Stimulated activated CD8-positive, alpha-beta memory T cell treated with anti-CD3 and anti-CD28 coated beads, Interleukin-15, amount 100 ng/mL, for 24 hours (primary cell): ENCODE data around the gene SORL1.
"Not testable (repeated sequence)": the region's sequence is repeated elsewhere in the genome, so short reads cannot be mapped to it uniquely, and the experiment has no call there.

Experiments used
- DNase-seq: peaks from one replicate; pipeline ENCODE4 v3.0.0-alpha.2; 2020; ENCODE audit warnings: low read depth

Gene SORL1

DNA sequence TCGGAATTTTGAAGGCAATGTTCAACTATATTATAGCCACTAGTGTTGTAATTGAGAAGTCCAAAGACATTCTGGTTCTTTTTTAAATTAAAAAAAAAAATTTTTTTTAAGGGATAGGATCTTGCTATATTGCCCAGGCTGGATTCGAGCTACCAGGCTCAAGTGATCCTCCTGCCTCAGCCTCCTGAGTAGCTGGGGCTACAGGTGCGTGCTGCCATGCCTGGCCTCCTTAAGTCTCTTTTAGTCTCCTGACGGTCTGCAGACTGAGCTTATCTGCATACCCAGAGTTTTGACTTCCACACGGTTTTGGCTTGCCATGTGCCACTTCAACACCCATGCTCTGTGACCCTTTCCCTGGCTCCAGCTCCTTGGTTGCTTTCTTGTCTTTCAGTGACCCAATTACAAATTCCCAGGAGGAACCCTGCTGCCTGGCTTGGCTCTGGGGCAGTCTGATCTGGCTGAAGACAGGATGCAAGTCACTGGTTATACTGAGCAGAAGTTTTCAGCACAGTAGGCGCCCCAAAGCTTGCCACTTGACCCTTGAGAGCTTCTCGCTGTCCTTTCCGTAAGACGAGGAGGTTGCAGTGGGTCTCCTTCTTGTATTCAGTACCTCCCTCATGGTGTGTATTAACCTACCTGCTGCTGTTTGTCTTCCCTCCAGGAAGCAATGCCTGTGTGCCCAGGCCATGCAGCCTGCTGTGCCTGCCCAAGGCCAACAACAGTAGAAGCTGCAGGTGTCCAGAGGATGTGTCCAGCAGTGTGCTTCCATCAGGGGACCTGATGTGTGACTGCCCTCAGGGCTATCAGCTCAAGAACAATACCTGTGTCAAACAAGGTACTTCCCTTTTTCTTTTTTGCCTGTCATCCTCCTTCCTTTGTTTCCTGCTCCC lies 114.4 kb downstream of the SORL1 start:
- no peak for DNase-seq

DNA sequence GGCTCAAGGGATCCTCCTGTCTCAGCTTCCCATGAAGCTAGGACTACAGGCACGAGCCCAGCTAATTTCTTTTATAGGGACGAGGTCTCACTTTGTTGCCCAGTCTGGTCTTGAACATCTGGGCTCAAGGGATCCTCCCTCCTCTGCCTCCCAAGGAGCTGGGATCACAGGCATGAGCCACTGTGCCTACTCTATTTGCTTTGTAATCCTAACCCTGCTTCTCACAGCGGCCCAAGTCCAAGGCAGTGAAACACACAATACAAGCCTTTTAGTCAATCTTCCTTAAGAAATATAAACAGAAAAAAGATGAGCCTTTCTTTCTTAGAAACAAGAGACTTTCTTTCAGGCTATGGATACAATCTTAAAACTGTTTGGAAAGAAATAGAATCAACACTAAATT lies 115.9 kb downstream of the SORL1 start:
- no peak for DNase-seq

DNA sequence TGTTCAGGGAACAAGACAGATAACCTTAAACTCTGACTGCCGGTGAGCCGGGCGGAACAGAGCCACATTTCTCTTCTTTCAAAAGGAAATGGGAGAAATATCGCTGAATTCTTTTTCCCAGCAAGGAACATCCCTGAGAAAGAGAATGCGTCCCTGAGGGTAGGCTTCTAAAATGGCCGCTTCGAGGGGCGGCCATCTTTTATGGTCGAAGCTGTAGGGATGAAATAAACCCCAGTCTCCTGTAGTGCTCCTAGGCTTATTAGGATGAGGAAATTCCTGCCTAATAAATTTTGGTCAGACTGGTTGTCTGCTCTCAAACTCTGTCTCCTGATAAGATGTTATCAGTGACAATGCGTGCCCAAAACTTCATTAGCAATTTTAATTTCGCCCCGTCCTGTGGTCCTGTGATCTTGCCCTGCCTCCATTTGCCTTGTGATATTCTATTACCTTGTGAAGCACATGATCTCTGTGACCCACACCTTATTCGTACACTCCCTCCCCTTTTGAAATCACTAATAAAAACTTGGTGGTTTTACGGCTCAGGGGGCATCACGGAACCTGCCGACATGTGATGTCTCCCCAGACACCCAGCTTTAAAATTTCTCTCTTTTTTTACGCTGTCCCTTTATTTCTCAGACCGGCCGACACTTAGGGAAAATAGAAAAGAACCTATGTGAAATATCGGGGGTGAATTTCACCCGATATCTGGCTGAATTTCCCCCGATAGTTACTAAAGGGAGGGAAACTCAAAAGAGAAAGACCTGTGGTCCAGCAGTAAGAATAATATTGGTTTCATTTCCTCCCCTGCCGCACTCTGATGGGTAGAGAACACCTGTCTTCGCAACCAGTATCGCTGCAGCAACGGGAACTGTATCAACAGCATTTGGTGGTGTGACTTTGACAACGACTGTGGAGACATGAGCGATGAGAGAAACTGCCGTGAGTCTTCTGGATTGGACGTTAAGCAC lies 117.5 kb downstream of the SORL1 start:
- not testable (repeated sequence) for DNase-seq

DNA sequence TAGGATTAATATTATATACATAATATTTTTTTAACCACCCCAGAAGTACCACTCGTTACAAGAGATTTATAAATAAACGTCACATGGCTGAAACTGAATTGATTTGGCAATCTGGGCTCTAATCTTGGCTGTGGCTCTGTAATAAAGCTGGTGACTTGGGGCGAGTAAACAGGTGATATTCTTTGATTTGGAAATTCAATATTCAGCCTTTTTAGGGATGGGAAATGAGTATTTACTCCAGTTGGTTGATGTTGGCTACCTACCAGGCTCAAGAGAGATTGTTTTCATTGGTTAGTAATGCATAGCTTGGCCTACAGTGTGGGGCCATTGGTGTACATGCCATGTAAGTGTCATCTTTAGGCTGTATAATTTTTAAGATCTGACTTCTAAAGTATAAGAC lies 118.3 kb downstream of the SORL1 start:
- DNase-seq = no peak

DNA sequence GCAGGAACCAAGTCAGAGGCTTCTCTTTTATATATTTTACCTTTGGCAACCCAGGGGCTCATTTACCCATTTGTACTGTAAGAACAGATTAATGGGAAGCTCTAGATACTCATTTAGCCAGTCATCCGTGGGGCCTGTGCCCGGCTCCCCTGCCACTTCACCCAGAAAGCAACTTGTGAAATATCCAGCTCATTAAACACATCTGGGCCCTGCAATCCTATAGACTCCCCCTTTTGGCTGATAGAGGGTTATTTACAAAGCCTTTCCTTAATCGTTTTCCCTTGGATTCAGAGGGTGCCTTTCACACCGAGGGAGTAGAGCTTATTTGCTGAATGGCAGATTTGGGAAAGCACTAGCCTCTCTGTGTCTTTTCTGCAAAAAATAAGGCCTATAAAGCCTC lies 119.4 kb downstream of the SORL1 start:
- DNase-seq = no peak

DNA sequence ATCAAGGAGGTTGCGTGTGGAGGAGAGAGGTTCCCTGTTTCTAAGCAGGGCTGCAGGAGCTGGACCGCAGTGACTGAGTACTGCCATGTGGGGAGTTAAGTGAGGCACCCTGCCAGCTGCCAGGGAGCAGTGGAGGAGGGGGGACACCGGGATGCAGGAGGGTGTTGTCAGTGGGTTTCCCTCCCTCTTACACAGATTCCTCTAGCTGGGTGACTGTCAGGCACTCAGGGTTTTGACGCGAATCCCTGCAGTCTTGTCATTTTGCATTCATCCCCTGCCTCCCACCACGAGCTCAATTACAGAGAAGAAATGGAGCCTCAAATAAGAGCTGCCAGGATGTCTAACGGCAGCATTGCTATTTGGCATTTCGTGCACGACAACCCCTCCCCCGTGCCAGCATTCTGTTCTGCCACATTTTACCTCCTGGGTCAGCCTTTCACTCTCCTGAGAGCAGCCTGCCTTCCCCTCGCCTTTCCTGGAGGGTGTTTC lies 120.5 kb downstream of the SORL1 start:
- no peak for DNase-seq

DNA sequence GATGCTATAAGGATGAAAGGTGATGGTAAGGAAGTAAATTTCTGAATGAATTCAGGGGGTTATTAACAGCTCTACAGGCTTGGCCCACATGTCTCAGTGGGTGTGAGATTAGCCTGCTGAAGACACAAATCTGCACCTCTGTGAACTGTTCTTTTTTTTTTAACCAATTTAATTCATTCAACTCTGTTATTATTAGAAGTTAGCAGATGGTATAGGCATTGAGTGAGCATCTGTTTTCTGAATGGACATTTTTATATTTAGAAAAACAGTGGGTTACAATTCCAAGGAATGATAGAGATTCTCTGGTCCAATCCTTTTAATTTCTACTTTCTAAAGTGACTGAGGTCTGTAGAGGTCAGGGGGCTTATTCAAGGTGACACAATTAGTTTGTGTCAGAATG lies 122.7 kb downstream of the SORL1 start:
- no peak for DNase-seq

DNA sequence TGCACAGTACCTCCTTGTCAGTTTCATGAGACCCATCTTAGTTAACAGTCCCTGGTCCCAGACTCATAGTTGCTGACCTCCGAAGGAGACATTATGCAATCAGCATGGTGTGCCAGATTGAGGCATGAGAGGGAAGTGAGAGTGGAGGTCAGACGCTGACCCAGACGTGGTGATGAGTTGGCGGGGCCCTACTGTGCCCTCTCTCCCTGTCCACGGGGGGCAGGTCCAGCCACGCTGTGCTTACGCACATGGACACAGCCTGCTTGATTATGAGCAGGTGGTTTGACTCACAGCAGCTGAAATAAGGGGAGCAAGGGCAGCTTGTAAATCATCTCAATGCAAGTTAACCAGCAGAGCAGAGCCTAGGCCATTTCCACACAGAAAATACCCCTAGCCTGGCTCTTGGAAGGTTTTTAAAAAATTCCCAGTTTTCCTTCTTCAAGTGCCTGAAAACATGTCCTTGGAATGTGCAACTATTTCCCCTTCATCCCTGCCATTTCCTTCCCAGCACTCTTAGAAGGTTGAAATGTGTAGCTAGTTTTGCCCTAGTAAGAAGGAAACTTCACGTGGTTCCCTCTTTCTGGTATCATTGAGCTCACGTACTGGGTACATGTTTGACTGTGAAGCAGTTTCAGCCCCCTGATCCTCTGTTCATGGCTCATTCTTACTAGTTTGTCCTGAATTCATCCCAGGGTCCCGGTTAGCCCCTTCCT lies 123.3 kb downstream of the SORL1 start:
- DNase-seq = no peak

DNA sequence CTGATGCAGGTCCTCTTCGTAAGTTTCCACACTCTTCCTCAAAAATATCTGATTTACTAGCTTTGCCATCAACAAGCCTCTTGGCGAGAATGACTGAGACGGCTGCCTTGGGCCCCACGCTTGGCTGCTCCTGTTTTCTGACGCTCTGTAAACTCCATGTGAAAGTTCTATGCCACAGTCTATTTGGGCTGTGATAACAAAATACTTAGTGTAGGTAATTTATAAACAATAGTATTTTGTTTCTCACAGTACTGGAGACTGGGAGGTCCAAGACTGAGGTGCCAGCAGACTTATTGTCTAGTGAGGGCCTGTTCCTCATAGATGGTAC lies 123.8 kb downstream of the SORL1 start:
- no peak for DNase-seq

DNA sequence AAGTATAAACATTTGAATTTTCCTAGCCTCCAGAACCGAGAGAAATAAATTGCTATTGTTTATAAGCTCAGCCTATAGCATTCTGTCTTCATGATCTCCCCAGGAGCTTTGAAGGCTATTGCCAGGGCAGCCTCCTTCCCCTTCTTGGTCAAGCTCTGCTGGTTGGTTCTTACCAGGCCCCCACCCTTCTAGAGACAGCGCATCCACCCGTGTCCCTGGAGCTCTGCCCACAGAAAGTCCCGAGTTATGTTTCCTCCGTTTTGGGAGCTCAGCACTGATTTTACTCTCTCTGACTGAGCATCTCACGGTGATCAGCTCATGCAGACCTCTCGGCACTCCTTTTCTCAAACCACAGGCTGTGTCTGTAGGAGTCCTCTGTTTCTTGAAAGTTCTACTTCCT lies 124.4 kb downstream of the SORL1 start:
- DNase-seq = no peak

DNA sequence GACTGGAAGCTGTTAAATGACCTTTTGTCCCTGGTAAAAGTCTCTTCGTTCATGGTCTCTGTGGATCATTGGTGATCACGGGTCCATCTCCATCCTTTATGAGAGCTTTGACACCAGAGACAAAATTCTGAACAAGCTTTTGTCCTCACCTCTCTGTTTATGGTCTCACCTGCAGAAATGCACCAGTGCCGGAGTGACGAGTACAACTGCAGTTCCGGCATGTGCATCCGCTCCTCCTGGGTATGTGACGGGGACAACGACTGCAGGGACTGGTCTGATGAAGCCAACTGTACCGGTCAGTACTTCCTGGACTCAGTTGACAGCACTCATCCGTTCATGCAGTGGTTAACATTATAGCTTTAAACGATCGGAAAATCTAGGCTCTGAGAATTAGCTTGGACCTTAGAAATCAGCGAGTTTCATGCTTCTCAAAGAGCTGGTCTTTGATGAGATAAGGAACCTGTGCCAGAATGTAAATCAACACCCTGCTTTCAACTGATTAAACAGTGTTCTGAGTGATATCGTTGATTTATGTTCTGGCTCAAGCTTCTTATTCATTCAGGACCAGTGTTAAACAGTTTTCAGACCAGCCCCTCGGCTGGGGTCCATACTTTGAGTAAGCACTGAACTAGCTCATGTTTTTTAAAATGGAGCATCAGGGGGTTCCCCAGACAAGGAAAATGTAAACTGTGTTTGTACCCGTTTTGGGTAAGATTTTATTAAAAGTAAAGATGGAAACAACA lies 125.2 kb downstream of the SORL1 start:
- DNase-seq = no peak

DNA sequence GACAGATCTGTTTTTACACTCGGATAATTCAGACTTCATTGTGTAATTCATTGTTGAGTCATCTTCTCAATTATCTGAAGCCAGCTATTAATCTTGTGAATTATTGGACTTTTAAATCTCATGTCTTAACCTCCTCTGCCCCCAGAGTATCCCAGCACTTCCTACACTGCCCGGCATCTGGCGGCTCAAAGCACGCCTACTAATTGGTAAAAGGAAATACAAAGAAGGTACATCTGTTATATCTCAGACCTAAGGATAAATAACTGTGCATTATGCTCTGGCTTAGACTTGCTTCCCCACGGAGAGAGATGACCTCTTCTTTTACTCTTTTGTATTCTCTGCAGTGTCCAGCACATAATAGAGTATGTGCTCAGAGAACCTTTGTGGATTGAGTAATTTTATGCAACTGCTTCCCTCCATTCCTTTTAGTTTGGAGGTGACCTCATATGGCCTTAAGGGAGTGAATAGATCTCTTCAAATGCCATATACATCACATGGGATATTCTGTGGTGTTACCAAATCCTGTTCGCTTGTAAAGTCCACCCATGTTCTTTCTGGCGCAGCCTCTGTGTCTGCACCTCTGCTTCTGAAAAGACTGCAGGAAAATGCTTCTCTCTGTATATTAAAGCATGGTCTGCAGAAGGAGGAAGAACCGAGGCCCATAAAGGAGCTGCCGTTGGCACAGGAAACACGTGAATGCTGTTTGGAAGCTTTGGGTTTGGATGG lies 126.3 kb downstream of the SORL1 start:
- DNase-seq = no peak

DNA sequence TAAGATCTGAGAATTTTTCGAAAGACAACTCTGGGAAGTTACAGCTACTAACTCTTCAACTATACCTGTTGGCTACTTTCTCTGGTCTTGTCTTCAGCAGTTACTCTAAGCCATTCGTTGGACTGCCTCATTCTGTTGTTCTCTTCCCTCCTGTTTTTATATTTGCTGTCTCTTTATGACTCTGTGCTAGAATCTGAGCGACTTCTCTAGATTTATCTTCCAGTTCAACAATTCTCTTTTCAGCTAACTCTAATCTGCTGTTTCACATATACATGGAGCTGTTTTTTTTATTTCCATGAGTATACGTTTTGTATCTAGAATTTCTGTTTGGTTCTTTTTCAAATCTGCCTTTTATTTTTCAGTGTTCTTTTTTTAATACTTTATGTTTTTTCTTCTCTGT lies 128.0 kb downstream of the SORL1 start:
- no peak for DNase-seq

DNA sequence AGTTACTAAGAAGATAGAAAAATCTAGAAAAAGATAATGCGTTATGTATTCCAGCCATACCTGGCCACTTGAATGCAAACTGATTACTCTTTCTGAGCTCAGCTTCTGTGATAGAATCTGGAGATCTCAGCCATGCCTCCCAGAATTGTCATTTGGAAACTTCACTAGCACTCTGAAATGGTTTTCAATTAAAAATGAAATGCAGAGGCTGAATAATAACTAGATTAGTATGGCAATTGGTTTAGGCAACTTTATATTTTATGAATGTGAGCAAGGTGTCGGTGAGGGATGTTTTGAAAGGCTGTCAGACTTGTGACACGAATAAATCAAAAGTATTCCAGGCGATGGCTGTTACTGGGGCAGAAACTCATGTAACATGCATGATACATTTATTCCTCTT lies 129.5 kb downstream of the SORL1 start:
- DNase-seq = no peak

DNA sequence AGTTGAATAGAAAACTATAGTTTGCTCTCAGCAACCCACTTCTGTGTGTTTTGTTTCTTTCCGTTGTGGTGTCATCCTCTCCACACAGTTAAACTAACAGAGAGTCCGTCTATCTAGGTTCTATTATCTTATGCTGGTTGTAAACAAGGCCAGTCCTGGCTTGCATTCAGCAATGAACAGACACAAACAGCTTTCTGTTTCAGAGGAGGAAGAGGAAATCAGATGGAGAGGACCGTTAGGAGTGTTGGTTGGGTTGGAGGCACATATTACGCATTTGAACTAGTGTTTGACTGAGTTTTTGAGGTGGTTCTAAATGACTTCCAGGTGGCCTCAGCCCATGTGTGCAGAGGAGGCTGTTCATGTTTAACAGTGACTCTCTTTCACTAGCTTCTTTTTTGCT lies 130.2 kb downstream of the SORL1 start:
- no peak for DNase-seq

DNA sequence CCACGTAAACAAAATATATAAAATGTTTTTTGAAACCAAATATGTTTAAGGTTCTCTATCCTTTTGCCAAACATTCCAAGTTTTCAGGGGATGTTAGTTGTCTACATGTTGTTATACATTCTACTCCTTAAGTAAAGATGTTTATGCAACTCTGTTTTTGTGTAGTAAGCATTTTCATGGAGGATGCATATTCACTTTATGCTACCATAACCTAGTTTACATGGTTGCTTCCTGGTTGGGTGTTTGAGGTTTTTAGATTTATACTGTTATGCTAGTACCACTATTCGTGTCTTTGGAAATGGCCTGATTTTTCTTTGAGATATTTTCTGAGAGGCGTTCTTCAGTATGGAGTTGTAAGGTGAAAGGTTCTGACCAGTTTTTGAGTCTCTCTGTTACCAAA lies 131.7 kb downstream of the SORL1 start:
- DNase-seq = no peak

DNA sequence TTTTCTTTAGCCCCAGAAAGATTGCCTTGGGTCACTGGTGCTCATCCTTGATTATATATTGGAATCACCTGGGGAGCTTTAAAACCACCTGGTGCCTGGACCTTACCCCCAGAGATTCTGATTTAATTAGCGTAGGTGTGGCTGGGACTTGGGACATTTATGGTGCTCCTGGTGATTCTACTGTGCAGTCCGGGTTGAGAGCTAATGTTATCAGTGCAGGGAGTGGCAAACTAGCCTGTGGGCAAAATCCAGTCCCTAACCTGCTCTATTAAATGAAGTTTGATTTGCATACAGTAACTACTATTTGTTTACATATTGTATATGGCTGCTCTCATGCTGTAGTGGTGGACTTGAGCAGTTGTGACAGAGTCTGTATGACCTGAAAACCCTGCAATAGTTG lies 134.6 kb downstream of the SORL1 start:
- no peak for DNase-seq

DNA sequence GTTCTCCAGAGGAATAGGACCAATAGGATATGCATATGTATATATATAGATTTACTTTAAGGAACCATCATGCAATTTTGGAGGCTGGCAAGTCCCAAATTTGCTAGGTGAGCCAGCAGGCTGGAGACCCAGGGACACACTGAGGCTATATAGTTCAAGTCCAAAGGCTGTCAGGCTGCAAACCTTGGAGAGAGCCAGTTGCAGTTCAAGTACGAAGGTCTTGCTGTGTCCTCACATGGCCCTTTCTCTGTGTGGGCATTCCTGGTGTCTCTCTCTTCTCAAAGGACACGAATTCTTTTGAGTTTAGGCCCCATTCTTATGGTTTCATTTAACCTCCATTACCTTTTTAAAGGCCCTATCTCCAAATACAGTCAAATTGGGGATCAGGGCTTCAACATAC lies 135.1 kb downstream of the SORL1 start:
- no peak for DNase-seq

DNA sequence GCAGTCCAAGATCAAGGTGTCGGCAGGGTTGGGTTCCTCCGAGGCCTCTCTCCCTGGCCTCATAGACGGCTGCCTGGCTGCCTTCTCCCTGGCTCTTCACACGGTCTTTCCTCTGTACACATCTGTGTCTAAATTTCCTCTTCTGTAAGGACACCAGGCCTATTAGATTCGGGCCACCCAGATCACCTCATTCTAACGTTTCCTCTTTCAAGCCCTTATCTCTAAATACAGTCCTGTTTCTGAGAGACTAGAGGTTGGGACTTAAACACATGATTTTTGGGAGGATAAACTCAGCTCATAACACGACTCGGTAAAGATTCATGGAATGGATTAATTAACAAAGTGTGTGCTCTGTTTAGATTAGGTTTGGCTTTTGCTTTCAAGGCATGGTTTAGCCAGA lies 136.6 kb downstream of the SORL1 start:
- DNase-seq = no peak

DNA sequence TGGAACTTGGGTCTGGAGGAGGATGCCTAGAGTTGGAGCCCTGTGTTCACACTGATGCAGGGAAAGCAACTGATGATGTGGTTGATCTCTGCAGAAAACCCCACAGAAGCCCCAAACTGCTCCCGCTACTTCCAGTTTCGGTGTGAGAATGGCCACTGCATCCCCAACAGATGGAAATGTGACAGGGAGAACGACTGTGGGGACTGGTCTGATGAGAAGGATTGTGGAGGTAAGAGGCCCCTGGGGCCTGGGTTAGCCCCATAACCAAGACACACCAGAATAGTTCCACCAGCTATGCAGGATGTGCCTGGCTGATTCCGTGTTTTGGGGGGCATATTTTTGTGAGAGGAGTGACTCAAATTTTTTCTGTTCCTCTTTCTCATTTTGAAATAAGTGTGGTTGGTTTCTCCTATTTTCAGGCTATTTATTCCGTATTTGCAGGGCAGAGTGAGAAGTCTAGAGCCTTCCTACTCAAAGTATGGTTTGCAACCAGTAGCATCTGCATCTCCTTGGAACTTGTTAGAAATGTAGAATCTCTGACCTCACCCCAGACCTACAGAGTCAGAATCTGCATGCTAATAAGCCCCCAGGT lies 137.9 kb downstream of the SORL1 start:
- DNase-seq = no peak
